NCI-H510A treated with DMSO at 0.1 percent for 48 hours (cell line): ENCODE results near the gene OR51I1.
A peak's percentile ranks its signal among the peaks of the same experiment; 100 is the strongest.

ENCODE experiments used
- DNase-seq: peaks from one replicate; lab custom pipeline; 2025; lab: John Stamatoyannopoulos, UW

The OR51I1 gene, protein sequence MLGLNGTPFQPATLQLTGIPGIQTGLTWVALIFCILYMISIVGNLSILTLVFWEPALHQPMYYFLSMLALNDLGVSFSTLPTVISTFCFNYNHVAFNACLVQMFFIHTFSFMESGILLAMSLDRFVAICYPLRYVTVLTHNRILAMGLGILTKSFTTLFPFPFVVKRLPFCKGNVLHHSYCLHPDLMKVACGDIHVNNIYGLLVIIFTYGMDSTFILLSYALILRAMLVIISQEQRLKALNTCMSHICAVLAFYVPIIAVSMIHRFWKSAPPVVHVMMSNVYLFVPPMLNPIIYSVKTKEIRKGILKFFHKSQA

DNA sequence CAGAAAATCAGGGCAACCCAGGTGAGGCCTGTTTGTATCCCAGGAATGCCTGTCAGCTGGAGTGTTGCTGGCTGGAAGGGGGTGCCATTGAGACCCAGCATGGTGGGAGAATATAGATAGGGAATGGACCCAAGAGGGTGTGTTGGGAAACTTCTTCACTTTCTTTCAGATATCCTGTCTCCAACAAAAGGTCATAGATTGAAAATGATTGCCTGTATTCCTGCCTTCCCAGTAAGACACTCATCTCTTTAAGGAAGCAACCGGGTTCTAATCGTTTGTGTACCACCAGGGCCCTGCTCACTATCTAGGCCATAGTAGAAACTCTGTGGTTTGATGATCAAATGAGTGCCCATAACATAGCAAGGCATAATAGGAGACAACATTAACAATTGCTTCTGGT, at the start of gene OR51I1:
TSS of gene OR51I1 (minus strand) at position 101 of the 400 bp plus-strand sequence. CDS start at position 101, 0 bp downstream.
- DNase-seq, result no peak

DNA sequence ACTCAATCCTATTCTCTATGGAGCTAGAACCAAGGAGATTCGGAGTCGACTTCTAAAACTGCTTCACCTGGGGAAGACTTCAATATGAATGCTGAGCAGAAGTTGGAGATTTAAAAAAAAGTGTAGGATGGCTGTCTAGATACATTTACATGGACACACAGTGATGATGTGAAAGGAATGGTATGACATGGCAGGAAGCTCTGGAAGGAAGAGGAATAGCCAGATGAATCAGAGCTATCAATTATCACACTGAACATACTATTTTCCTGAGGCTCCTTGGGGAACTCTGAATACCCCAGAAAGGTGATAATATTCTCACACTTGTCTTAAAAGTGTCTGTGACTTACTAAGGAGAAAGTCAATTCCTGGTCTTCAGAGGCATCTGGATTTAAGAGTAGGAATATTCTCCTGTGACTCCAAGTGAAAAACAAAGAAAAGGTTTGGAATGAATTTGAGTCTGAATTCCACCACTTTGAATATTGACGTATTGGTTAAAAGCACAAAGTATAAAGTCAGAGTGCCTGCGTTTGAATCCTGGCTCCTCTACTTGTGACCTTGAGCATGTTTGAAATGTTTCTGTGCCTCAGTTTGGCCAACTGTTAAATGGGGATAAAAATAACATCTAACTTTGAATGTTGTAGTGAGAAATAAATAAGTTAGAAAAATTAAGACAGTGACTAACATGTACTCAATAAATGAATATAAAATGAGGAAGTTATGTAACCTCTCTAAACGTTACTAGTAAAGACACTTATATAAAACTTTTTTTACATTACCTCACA, 48.5 kb upstream of the OR51I1 start:
- DNase-seq, result no peak

DNA sequence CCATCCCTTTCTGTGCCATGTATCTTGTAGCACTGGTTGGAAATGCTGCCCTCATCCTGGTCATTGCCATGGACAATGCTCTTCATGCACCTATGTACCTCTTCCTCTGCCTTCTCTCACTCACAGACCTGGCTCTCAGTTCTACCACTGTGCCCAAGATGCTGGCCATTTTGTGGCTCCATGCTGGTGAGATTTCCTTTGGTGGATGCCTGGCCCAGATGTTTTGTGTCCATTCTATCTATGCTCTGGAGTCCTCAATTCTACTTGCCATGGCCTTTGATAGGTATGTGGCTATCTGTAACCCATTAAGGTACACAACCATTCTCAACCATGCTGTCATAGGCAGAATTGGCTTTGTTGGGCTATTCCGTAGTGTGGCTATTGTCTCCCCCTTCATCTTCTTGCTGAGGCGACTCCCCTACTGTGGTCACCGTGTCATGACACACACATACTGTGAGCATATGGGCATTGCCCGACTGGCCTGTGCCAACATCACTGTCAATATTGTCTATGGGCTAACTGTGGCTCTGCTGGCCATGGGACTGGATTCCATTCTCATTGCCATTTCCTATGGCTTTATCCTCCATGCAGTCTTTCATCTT, 47.6 kb upstream of the OR51I1 start:
- no peak for DNase-seq

DNA sequence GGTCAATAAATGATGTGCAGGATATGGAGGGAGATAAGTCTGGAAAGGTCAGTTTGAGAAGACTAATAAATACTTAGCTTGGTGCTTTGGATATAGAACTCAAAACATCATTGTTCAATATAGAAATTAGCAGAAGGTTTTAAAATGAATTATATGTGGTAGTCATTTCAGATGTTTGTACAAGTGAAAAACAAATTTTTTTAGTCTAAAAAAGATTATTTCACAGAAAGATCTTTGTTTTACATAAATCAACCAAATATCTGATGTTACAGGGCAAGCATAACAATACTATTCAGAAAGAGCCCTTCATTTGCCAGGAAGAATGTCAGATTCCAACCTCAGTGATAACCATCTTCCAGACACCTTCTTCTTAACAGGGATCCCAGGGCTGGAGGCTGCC, 47.1 kb upstream of the OR51I1 start, which contains the start of gene OR52D1:
TSS of gene OR52D1 (plus strand) at position 301 of the 400 bp plus-strand sequence. CDS start at position 323, 22 bp downstream.
- DNase-seq, result no peak

DNA sequence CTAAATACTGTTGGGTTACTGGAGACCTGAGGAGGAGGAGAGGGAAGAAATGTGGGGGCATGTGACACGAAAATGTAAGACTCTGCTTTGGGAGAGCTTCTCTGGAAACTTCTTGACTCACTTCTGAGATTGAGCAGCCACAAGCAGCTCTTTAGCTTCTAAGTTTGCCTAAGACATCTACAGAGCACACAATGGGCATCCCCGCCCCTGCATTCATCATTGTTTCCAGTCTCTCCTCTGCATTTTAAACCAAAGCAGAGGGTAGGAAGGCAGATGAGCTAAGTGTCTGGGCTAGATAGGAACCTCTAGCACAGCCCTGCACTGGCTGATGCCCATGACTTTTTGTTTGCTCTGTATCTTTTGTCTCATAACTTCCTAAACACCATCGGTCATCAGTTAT, 45.1 kb upstream of the OR51I1 start:
- no peak for DNase-seq

DNA sequence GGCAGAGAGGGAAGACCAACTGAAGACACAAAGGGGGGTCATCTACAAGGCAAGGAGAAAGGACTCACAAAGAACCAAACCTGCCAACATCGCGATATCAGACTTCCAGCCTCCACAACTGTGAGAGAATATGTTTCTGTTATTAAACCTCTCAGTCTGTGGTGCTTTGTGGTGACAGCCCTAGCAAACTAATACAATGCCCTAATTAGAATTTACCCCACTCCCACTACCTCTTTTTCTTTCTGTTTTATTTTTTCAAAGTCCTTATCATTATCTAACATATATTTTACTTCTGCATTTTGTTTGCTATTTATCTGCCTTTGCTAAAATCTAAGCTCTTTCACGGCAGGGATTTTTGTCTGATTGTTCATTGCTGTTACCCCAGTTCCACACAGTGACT, 44.7 kb upstream of the OR51I1 start:
- DNase-seq, result no peak

DNA sequence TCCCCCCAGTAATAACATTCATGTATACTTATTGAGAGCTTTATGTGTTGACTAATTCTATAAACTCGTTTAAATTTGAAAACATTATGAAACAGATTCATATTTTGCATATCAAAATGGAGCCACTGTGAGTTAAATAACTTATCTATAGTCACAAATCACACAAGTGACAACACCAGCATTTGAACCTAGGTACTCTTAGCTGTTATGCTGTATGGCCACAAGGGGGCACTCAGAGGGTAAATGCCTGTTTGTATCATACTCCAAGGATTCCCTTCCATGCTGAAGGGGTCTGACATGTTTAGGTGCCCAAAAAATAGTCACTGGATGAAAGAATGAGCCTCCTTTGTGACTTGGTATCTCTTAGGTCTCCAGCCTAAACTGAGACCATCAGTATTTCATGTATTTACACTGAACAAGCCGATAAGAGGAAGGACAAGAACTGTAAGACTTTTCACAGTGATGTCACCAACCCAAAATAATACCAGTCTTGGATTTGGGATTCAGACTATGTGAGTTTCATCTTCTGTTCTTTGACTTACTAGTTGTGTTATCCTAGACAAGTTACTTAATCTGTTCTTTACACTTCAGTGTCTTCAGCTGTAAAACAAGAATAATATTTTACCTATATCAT, 35.0 kb upstream of the OR51I1 start:
- peak; percentile 18 for DNase-seq

DNA sequence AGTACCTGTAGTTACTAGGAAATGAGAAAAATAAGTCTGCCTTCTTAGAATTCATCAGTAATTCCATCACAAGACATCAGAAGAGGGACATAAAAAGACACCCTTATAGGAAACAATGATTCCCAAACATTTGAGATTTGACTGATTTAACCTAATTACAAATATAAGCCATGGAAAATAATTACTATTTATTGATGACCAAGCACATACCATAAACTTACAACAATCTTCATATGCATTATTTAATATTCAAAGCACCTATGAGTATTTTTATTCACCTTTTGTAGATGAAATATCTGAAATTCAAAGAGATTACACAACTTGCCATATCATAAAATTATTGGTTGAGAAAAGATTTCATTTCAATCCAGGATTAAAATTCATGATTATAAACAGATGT, 32.6 kb upstream of the OR51I1 start:
- DNase-seq, result no peak

DNA sequence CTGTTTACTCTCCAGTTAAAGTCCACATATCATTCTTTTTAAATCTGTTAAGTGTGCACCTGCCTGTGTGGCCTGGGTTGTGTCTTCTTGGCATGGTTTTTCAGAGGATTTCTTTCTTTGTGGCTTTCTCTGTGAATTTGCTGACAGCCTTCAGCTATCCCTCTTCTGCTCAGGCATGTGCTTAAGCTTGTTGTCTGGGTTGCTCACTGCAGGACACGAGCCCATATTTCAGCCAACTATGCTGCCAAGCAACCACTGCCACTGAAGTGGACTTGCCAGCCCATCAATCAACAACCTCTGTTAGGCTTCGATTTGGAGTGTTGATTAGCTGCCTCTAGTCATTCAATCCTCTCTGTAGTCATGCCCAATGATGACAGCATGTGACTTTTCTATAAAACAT, 26.2 kb upstream of the OR51I1 start:
- DNase-seq, result peak; percentile 23

DNA sequence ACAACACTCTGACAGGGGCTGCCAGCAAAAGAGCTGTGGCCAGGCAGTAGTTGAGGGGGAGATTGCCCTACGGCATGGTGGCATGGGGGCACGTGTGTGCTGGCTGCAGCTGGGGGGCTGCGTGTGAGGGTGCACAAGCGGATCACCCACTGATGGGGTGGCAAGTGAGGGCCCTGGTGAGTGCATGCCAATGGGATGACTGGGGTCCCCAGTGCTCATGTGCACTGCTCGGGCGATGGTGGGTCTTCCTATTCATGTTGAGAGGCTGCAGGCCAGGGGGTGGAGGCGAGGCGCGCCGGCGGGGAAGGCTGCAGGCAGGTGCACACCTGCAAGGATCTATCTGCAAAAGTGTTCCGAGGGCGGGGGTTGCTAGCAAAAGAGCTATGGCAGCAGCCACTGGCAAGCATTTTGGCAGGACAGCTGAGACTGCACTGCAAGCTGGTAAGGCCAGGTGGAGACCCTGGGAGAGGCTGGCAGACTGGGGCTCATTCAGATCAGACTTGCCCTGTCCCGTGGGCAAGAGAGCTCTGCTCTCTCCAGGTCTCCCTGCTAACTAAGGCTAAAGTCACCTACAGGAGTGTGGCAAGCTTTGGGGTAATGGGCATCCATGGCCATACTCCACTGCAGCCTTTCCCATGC, 19.8 kb upstream of the OR51I1 start:
- DNase-seq, result no peak

DNA sequence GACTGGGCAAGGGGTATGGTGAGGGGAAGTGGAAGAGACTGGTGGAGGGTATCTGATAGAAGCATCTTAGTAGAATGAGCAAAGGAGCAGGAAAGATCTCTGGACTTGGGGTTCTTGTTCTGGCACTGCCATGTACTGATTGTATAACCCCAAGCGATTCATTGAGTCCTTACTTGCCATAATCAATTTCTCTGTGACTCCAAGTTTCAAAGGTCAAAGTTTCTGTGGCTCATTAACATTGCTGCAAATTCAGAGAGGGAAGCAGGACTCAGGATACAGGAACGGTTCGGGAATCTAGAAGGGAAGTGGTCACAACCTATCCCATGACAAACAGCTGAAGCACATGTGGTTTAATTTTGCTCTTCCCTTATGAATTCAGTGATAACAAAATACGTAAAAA, 8.1 kb upstream of the OR51I1 start:
- no peak for DNase-seq

DNA sequence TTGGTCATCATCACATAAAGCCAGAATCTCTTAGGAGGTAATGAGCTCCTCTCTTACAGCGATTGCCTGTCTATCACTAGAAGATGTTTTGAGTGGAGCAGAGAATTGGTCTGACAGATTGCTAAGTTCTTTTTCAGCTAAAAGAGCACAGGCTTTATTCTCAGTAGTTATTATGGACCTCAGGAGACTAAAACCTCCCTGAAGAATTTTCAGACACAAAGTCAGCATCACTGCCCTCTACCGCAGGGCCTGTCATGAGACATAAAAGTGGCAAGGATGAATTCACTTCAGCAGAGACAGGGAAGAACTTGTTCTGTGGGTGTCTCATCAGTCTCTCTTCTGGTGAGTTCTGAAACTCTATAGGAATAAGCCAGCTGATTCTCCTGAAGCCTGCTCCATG, 7.7 kb upstream of the OR51I1 start, which contains the start of gene OR51I2:
TSS of gene OR51I2 (plus strand) at position 301 of the 400 bp plus-strand sequence. CDS start 4,166 bp downstream, outside the sequence.
- no peak for DNase-seq

DNA sequence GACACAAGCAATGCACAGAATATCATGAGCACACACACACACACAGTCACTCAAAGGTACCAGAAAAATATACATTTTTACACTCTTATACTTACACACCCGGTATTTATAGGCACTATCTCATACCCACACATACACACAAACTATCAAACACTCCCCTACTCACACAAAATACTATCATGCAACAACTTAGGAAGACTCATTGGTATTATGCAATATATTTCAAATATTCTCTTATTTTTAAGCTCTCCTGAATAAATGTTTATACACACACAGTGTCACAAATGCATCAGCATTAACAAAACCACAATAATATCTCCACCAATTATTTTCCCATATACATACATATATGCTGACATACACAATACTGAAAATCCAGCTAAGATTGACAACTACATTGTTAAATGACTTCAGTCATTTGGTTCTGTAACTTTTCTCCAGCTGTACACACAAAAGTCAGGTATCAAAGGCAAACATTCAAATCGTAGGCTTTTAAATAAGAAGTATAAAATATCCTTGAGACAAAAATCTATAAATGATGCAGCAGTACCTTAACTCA, 2.6 kb upstream of the OR51I1 start:
- DNase-seq, result no peak

DNA sequence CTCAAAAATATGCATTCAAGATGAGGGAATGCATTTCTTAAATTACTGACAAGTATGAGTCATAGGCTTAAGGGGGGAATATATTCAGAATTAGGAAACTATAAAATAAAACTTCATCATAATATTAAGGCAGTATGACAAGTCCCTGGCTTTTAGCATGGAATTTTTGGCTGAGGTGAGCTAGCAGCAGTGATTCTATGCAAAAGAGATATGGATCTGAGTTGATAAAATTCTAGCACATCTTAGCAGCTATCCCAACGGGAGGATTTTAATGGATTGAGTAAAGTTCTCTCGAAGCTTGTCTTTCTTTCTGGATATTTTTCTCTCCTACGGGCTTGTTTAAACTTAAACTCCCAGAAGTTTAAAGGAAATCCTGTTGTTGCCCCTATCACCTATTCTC, 18.2 kb downstream of the OR51I1 start:
- DNase-seq, result no peak

DNA sequence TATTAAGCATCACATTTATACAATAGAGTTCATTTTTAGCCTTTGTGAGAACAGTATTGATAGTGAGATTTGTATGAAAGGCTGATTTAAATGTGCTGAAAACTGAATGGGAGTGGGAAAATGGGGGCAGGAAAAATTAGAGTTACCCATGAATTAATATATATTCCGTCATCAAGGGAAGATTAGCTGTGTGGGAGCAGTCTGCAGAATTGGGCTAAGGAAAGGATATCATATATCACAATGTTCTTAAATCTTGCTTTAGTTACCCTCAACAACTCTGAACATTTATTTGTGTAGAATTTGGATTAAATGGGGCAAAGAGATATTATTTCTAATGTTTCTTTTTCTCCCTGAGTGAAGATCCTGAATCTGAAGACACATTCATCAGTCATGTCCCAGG, 19.5 kb downstream of the OR51I1 start, which contains the start of gene OR51Q1:
TSS of gene OR51Q1 (plus strand) at position 301 of the 400 bp plus-strand sequence. CDS start at position 391, 90 bp downstream.
- no peak for DNase-seq

DNA sequence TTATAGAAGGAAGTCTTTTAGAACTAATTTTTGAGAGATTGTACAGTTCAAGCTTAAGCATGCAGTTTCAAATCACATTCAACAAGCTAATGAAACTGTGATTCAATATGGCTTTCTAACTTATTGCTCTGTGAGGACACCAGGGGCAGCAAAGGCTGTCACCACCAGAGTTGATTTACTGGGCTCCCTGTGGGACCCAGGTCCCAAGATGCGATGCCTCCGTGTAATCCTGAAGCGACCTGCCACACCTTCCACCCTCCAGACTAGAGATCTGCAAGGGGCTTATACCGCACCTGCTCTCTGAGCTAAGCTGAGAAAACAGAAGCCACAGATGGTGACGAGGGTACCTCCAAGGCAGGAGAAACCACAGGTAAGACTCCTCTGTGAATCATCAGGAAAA, 20.3 kb downstream of the OR51I1 start:
- DNase-seq, result no peak

DNA sequence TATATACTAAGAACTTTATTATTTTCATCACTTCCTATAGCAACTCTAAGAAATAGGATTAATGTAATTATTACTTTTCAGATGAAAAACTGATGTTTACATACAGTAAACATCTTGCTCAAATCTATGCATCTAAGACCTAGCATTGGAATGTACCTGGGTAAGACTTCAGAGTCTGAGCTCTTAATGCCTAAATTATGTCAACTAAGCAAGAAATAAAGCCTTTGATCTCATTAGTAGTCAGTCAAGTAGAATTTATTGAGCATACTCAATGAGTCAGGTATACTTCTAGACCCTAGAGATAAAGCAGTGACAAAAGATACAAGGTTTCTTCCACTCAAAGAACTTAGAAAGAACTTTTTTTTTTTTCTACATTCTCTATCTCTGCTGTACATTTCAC, 36.1 kb downstream of the OR51I1 start:
- DNase-seq, result no peak

DNA sequence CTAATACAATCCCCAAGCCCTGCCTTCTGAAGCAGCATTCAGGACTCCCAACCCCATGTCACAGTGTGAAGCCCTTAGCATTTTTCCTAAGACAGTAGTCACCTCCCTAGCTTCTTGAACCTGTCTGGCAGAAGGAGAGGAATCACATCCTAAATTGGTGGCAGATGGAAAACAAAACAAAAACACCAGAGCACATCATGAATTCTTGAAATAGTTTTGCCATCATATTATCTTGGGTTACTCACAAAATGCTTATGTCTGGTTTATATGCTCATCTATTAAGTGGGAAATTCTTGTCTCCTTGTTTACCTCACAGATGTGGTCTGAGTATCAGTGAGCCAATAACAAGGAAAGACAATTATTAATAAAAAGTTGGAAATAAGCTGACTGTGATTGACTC, 42.4 kb downstream of the OR51I1 start:
- DNase-seq, result no peak

DNA sequence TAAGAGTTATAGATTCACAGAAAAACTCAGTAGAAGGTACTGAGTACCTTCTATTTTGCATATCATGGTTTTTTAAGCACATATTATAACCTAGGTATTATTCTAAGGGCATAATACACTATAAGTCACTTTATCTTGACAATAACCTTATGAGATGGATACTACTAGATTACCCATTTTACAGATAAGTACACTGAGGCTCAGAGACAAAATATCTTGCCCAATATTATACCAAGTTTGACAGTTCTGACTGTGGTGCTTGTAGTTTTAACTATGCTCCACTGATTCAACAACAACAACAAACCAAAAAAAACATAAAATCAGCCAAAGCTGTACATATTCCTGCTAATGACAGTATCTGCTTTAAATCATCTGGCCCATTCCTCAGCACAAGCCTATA, 47.2 kb downstream of the OR51I1 start:
- no peak for DNase-seq
